ENCODE data around the gene ZCCHC7. TPM values are rescaled to one million over a fixed set of nuclear protein-coding genes. Genes with fewer than 3 reads are reported as not detected.
"Not testable (repeated sequence)": the region's sequence is repeated elsewhere in the genome, so short reads cannot be mapped to it uniquely, and the experiment has no call there.

Gene ZCCHC7
- polyA plus RNA-seq, 2 of the 4 experiments (the other 2 are of a cell fraction): 15.7 to 30.0 TPM

DNA sequence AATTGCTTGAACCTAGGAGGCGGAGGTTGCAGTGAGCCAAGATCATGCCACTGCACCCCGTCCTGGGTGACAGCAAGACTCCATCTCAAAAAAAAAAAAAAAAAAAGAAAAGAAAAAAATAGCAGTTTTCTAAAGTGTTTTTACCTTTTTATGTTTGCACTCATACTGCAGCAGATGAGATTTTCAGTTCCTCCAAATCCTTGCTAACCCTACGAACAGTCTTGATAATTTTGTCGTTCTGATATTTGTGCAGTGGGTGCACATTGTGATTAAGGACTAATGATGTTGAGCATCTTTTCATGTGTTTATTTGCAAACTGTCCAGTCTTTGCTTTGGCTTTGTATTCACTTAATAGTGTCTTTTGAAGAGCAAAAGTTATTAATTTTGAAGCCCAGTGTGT is 42.9 kb downstream of the ZCCHC7 start:
- DNase-seq (ENCODE audit: low read depth in 1 of 2, low spot score in 1 of 2): no peak

DNA sequence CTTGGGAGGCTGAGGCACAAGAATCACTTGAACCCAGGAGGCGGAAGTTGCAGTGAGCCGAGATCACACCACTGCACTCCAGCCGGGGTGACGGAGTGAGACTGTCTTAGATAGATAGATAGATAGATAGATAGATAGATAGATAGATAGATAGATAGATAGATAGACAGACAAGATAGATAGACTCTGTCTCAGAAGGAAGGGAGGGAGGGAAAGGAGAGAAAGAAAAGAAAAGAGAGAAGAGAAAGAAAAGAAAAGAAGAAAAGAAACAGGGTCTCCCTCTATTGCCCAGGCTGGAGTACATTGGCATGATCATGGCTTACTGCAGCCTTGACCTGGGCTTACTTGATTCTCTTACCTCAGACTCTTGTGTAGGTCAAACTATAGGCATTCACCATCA is 44.0 kb downstream of the ZCCHC7 start:
- 96% methylated on average over 4 of the region's 4 CpGs for WGBS (ENCODE audit: missing lambda C conversion rate)
- ATAC-seq; POLR2A ChIA-PET; FAIRE-seq; H3K9me3 ChIP-seq; DNase-seq (ENCODE audit: low read depth in 1 of 2, low spot score in 1 of 2); H3K4me3 ChIP-seq; H3K4me2 ChIP-seq; H3K4me1 ChIP-seq; H3K27ac ChIP-seq: not testable (repeated sequence)
- CTCF ChIA-PET: interaction anchor here (0.7 kb wide), 1 partner anchor 25 kb away, joined by 3 read pairs; no protein-coding TSS in a partner anchor

More for the DNA sequence above, 42.9 kb downstream of the ZCCHC7 start:
- Histone ChIP-seq H3K4me3 (no peak overlapping the region), H3K4me1 (no peaks in the 10 kb centered on the region), H3K27ac (no peak overlapping the region), H3K4me2 (no peak overlapping the region), H3K9me3 (no peaks in the 10 kb centered on the region)
- TF ChIP-seq NFE2L2 (conservative IDR thresholded peaks at IDR 0.05; ENCODE audit: low read length) (no peak), JUNB (IDR thresholded peaks at IDR 0.05) (no peak), PHF8 (IDR thresholded peaks at IDR 0.05; ENCODE audit: borderline replicate concordance, low read depth) (no peak), ZNF302 (CRISPR knock-in tag; IDR thresholded peaks at IDR 0.05) (no peak), NPAS2 (CRISPR knock-in tag; IDR thresholded peaks at IDR 0.05; ENCODE audit: borderline replicate concordance) (no peak), ZFP36 (IDR thresholded peaks at IDR 0.05; ENCODE audit: borderline replicate concordance, partially characterized antibody) (no peak), EP300 (IDR thresholded peaks at IDR 0.05) (no peak), HOXB13 (CRISPR knock-in tag; IDR thresholded peaks at IDR 0.05; ENCODE audit: low read depth) (no peak), BHLHE40 (IDR thresholded peaks at IDR 0.05; ENCODE audit: low read depth, low read length) (no peak), EHF (CRISPR knock-in tag; IDR thresholded peaks at IDR 0.05) (no peak), POLR2AphosphoS2 (conservative IDR thresholded peaks at IDR 0.05; ENCODE audit: low read length) (no peak), RAD21 (conservative IDR thresholded peaks at IDR 0.05 in 1 of 2, IDR thresholded peaks at IDR 0.05 in 1 of 2) (no peak), HEYL (CRISPR knock-in tag; IDR thresholded peaks at IDR 0.05) (no peak), CEBPB (IDR thresholded peaks at IDR 0.05) (no peak)
- TF ChIP-seq, protein P1, sequence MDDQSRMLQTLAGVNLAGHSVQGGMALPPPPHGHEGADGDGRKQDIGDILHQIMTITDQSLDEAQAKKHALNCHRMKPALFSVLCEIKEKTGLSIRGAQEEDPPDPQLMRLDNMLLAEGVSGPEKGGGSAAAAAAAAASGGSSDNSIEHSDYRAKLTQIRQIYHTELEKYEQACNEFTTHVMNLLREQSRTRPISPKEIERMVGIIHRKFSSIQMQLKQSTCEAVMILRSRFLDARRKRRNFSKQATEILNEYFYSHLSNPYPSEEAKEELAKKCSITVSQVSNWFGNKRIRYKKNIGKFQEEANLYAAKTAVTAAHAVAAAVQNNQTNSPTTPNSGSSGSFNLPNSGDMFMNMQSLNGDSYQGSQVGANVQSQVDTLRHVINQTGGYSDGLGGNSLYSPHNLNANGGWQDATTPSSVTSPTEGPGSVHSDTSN (IDR thresholded peaks at IDR 0.05): no peak
- ChIA-PET CTCF (no interaction called here), POLR2A (no interaction called here)
- ATAC-seq: no peak
- 96% methylated on average over 4 of the region's 4 CpGs for WGBS (ENCODE audit: missing lambda C conversion rate)
- FAIRE-seq: no peak

DNA sequence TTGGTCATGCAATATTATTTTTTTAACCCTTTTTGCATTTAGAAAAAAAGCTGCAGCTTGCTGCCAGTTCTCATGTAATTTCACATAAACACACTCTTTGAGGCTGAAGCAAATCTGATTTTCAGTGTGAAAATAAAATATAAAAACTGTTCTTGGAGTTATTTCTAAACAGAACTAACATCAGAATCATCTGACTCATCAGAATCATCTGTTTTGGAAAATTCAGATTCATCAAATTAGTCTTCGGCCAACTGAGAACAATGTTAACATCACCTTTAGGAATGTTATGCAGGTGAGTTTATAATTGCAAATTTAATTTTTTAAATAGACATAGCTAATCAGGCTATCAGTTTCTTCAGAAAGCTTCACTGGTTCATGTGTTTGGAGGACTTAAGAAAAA is 45.3 kb downstream of the ZCCHC7 start:
- peak; percentile 42 for TF ChIP-seq MAFK (IDR thresholded peaks at IDR 0.05; ENCODE audit: partially characterized antibody)
- no peak for TF ChIP-seq SMC3 (IDR thresholded peaks at IDR 0.05)
- FAIRE-seq: no peak
- 91% methylated on average over 1 of the region's 1 CpG for WGBS (ENCODE audit: missing lambda C conversion rate)
- CTCF ChIA-PET: no interaction called here
- POLR2A ChIA-PET: no interaction called here
- no peak overlapping the region for H3K4me2 ChIP-seq
- H3K4me1 ChIP-seq: no peaks in the 10 kb centered on the region
- H3K27ac ChIP-seq: no peak overlapping the region
- no peak overlapping the region for H3K4me3 ChIP-seq
- no peak for ATAC-seq
- H3K9me3 ChIP-seq: no peaks in the 10 kb centered on the region
- no peak for DNase-seq (ENCODE audit: low read depth in 1 of 2, low spot score in 1 of 2)

DNA sequence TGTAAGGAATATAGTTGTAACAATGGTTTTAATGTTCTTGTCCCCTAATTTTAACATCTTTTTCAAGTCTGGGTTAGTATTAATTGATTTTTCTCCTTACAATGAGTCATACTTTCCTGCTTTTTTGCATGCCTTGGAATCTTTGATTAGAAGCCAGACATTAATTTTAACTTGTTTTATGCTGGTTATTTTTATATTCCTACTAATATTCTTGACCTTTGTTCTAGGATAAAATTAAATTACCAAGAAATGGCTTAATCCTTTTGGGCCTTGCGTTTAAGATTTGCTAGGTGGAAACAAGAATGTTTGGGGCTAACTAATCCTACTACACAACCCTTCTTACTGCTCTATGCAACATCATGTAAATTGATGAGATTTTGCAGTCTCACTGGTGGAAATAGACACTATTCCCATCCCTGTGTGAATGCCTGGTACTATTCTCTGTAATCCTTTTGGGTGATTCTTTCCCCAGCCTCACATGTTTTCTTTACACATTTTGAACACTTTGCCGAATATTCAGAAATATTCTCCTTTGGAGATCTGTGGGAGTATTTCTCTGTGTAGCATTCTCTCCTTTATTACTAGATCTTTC is 47.2 kb downstream of the ZCCHC7 start:
- ATAC-seq: no peak

More for the DNA sequence above, 47.2 kb downstream of the ZCCHC7 start:
- Histone ChIP-seq H3K27ac (no peak overlapping the region), H3K4me2 (no peak overlapping the region), H3K9me3 (no peaks in the 10 kb centered on the region), H3K4me3 (no peak overlapping the region), H3K4me1 (no peaks in the 10 kb centered on the region)
- FAIRE-seq (no peak), DNase-seq (ENCODE audit: low read depth in 1 of 2, low spot score in 1 of 2) (no peak)
- ChIA-PET POLR2A (no interaction called here), CTCF (no interaction called here)
- TF ChIP-seq TFCP2L1 (CRISPR knock-in tag; IDR thresholded peaks at IDR 0.05): no peak
- no peak for TF ChIP-seq EP300 (IDR thresholded peaks at IDR 0.05)
- TF ChIP-seq CHD2 (IDR thresholded peaks at IDR 0.05; ENCODE audit: low read length, partially characterized antibody): no peak
- TF ChIP-seq FOXS1 (CRISPR knock-in tag; IDR thresholded peaks at IDR 0.05): no peak
- 90% methylated on average over 2 of the region's 2 CpGs for WGBS (ENCODE audit: missing lambda C conversion rate)
